ENCODE data around the gene CCR5AS.

The CCR5AS gene

GRCh38 chr3:46422617-46423016, 15.8 kb upstream of the CCR5AS start:
- Histone ChIP-seq H3K9ac (ENCODE audit: low read depth, low read length, poor library complexity) (no peak overlapping the region), H2BK12ac (ENCODE audit: low read length) (no peak overlapping the region), H3K4me3 (ENCODE audit: low read length in 2 of 2) (no peak overlapping the region), H2AK5ac (ENCODE audit: low read depth, low read length) (no peak overlapping the region), H2BK15ac (ENCODE audit: low read length) (no peak overlapping the region), H2BK120ac (ENCODE audit: low read depth, low read length) (no peak overlapping the region), H4K91ac (ENCODE audit: low read depth, low read length, poor library complexity) (no peak overlapping the region), H3K4me1 (ENCODE audit: control insufficient read depth in 2 of 2, insufficient read depth in 1 of 2, low read depth in 1 of 2, low read length in 2 of 2) (no peaks in the 10 kb centered on the region), H2AFZ (ENCODE audit: low read length) (no peak overlapping the region), H3K36me3 (replicated peaks in 1 of 2; ENCODE audit: control insufficient read depth in 2 of 2, insufficient read depth in 2 of 2, low read length in 2 of 2) (no peaks in the 10 kb centered on the region), H3K27ac (replicated peaks; ENCODE audit: low read length) (no peak overlapping the region), H3K4me2 (ENCODE audit: insufficient read depth, low read length, poor library complexity, severe bottlenecking) (no peak overlapping the region), H2BK5ac (ENCODE audit: low read length) (no peak overlapping the region), H3K18ac (ENCODE audit: low read length) (no peak overlapping the region), H3K9me3 (replicated peaks in 1 of 2; ENCODE audit: control insufficient read depth in 2 of 2, insufficient read depth in 1 of 2, low read depth in 1 of 2, low read length in 2 of 2) (no peaks in the 10 kb centered on the region), H3K4ac (ENCODE audit: low read length) (no peak overlapping the region), H3K27me3 (ENCODE audit: control insufficient read depth in 3 of 3, insufficient read depth in 3 of 3, low read depth in 1 of 3, low read length in 3 of 3) (no peaks in the 10 kb centered on the region), H3K14ac (ENCODE audit: low read length) (no peak overlapping the region), H4K8ac (ENCODE audit: low read depth, low read length) (no peak overlapping the region), H3K79me1 (ENCODE audit: low read depth, low read length) (no peaks in the 10 kb centered on the region), H3K23ac (ENCODE audit: low read depth, low read length, poor library complexity) (no peak overlapping the region)
- no CpG with 5 or more reads among the region's 6 CpGs for WGBS, 2 donors (ENCODE audit: extremely low coverage in 2 of 2, insufficient read length in 2 of 2, insufficient replicate concordance in 1 of 2)
- no peak for DNase-seq (ENCODE audit: low spot score)

GRCh38 chr3:46420931-46421330, 14.1 kb upstream of the CCR5AS start:
- H4K8ac ChIP-seq (ENCODE audit: low read depth, low read length): no peak overlapping the region
- no peak overlapping the region for H4K91ac ChIP-seq (ENCODE audit: low read depth, low read length, poor library complexity)
- H2BK12ac ChIP-seq (ENCODE audit: low read length): no peak overlapping the region
- no peak overlapping the region for H2BK5ac ChIP-seq (ENCODE audit: low read length)
- H3K27me3 ChIP-seq (ENCODE audit: control insufficient read depth in 3 of 3, insufficient read depth in 3 of 3, low read depth in 1 of 3, low read length in 3 of 3): no peaks in the 10 kb centered on the region
- H3K9ac ChIP-seq (ENCODE audit: low read depth, low read length, poor library complexity): no peak overlapping the region
- H3K4me3 ChIP-seq (ENCODE audit: low read length in 2 of 2): no peak overlapping the region
- no peak overlapping the region for H2BK15ac ChIP-seq (ENCODE audit: low read length)
- H3K4me1 ChIP-seq (ENCODE audit: control insufficient read depth in 2 of 2, insufficient read depth in 1 of 2, low read depth in 1 of 2, low read length in 2 of 2): no peaks in the 10 kb centered on the region
- no peaks in the 10 kb centered on the region for H3K36me3 ChIP-seq (replicated peaks in 1 of 2; ENCODE audit: control insufficient read depth in 2 of 2, insufficient read depth in 2 of 2, low read length in 2 of 2)
- no peak overlapping the region for H3K4ac ChIP-seq (ENCODE audit: low read length)
- no peaks in the 10 kb centered on the region for H3K9me3 ChIP-seq (replicated peaks in 1 of 2; ENCODE audit: control insufficient read depth in 2 of 2, insufficient read depth in 1 of 2, low read depth in 1 of 2, low read length in 2 of 2)
- no peak overlapping the region for H3K14ac ChIP-seq (ENCODE audit: low read length)
- H2AK5ac ChIP-seq (ENCODE audit: low read depth, low read length): no peak overlapping the region
- no peak overlapping the region for H2AFZ ChIP-seq (ENCODE audit: low read length)
- no peak overlapping the region for H2BK120ac ChIP-seq (ENCODE audit: low read depth, low read length)
- no peak overlapping the region for H3K18ac ChIP-seq (ENCODE audit: low read length)
- H3K27ac ChIP-seq (replicated peaks; ENCODE audit: low read length): no peak overlapping the region
- no peak overlapping the region for H3K4me2 ChIP-seq (ENCODE audit: insufficient read depth, low read length, poor library complexity, severe bottlenecking)
- H3K23ac ChIP-seq (ENCODE audit: low read depth, low read length, poor library complexity): no peak overlapping the region
- H3K79me1 ChIP-seq (ENCODE audit: low read depth, low read length): no peaks in the 10 kb centered on the region
- DNase-seq (ENCODE audit: low spot score): no peak
- WGBS, 2 donors (ENCODE audit: extremely low coverage in 2 of 2, insufficient read length in 2 of 2, insufficient replicate concordance in 1 of 2): no CpG with 5 or more reads among the region's 2 CpGs

- Histone ChIP-seq H3K27ac (replicated peaks; ENCODE audit: low read length) (no peak overlapping the region), H2BK120ac (ENCODE audit: low read depth, low read length) (no peak overlapping the region), H3K9me3 (replicated peaks in 1 of 2; ENCODE audit: control insufficient read depth in 2 of 2, insufficient read depth in 1 of 2, low read depth in 1 of 2, low read length in 2 of 2) (no peaks in the 10 kb centered on the region), H2BK12ac (ENCODE audit: low read length) (no peak overlapping the region), H3K23ac (ENCODE audit: low read depth, low read length, poor library complexity) (no peak overlapping the region), H2BK15ac (ENCODE audit: low read length) (no peak overlapping the region), H3K4me1 (ENCODE audit: control insufficient read depth in 2 of 2, insufficient read depth in 1 of 2, low read depth in 1 of 2, low read length in 2 of 2) (no peaks in the 10 kb centered on the region), H3K27me3 (ENCODE audit: control insufficient read depth in 3 of 3, insufficient read depth in 3 of 3, low read depth in 1 of 3, low read length in 3 of 3) (no peaks in the 10 kb centered on the region), H3K18ac (ENCODE audit: low read length) (no peak overlapping the region), H2AK5ac (ENCODE audit: low read depth, low read length) (no peak overlapping the region), H3K79me1 (ENCODE audit: low read depth, low read length) (no peaks in the 10 kb centered on the region), H3K9ac (ENCODE audit: low read depth, low read length, poor library complexity) (no peak overlapping the region), H4K8ac (ENCODE audit: low read depth, low read length) (no peak overlapping the region), H3K14ac (ENCODE audit: low read length) (peak overlapping the region; percentile 64), H3K36me3 (replicated peaks in 1 of 2; ENCODE audit: control insufficient read depth in 2 of 2, insufficient read depth in 2 of 2, low read length in 2 of 2) (no peaks in the 10 kb centered on the region), H4K91ac (ENCODE audit: low read depth, low read length, poor library complexity) (no peak overlapping the region), H3K4me3 (ENCODE audit: low read length in 2 of 2) (no peak overlapping the region), H3K4me2 (ENCODE audit: insufficient read depth, low read length, poor library complexity, severe bottlenecking) (no peak overlapping the region), H2BK5ac (ENCODE audit: low read length) (no peak overlapping the region), H2AFZ (ENCODE audit: low read length) (no peak overlapping the region), H3K4ac (ENCODE audit: low read length) (no peak overlapping the region)
- DNase-seq (ENCODE audit: low spot score): no peak
- no CpG with 5 or more reads among the region's 4 CpGs for whole genome bisulfite sequencing, 2 donors (ENCODE audit: extremely low coverage in 2 of 2, insufficient read length in 2 of 2, insufficient replicate concordance in 1 of 2)
These were observed 12.9 kb upstream of the CCR5AS start for GRCh38 chr3:46419816-46420215.

GRCh38 chr3:46417841-46418611, 11.2 kb upstream of the CCR5AS start:
- H2BK15ac ChIP-seq (ENCODE audit: low read length): no peak overlapping the region
- no peak overlapping the region for H3K4me2 ChIP-seq (ENCODE audit: insufficient read depth, low read length, poor library complexity, severe bottlenecking)
- no peak overlapping the region for H2BK120ac ChIP-seq (ENCODE audit: low read depth, low read length)
- no peak overlapping the region for H3K4me3 ChIP-seq (ENCODE audit: low read length in 2 of 2)
- no peaks in the 10 kb centered on the region for H3K4me1 ChIP-seq (ENCODE audit: control insufficient read depth in 2 of 2, insufficient read depth in 1 of 2, low read depth in 1 of 2, low read length in 2 of 2)
- H2BK12ac ChIP-seq (ENCODE audit: low read length): no peak overlapping the region
- no peak overlapping the region for H3K4ac ChIP-seq (ENCODE audit: low read length)
- H3K9me3 ChIP-seq (replicated peaks in 1 of 2; ENCODE audit: control insufficient read depth in 2 of 2, insufficient read depth in 1 of 2, low read depth in 1 of 2, low read length in 2 of 2): no peaks in the 10 kb centered on the region
- H2AFZ ChIP-seq (ENCODE audit: low read length): no peak overlapping the region
- H3K27me3 ChIP-seq (ENCODE audit: control insufficient read depth in 3 of 3, insufficient read depth in 3 of 3, low read depth in 1 of 3, low read length in 3 of 3): no peaks in the 10 kb centered on the region
- H3K27ac ChIP-seq (replicated peaks; ENCODE audit: low read length): no peak overlapping the region
- H2BK5ac ChIP-seq (ENCODE audit: low read length): no peak overlapping the region
- H3K79me1 ChIP-seq (ENCODE audit: low read depth, low read length): no peaks in the 10 kb centered on the region
- no CpG with 5 or more reads among the region's 9 CpGs for WGBS, 2 donors (ENCODE audit: extremely low coverage in 2 of 2, insufficient read length in 2 of 2, insufficient replicate concordance in 1 of 2)
- DNase-seq (ENCODE audit: low spot score): no peak
- no peak overlapping the region for H2AK5ac ChIP-seq (ENCODE audit: low read depth, low read length)
- peak overlapping the region; percentile 60 for H3K18ac ChIP-seq (ENCODE audit: low read length)
- no peak overlapping the region for H4K8ac ChIP-seq (ENCODE audit: low read depth, low read length)
- H3K36me3 ChIP-seq (replicated peaks in 1 of 2; ENCODE audit: control insufficient read depth in 2 of 2, insufficient read depth in 2 of 2, low read length in 2 of 2): no peaks in the 10 kb centered on the region
- H3K14ac ChIP-seq (ENCODE audit: low read length): no peak overlapping the region
- H4K91ac ChIP-seq (ENCODE audit: low read depth, low read length, poor library complexity): no peak overlapping the region
- H3K9ac ChIP-seq (ENCODE audit: low read depth, low read length, poor library complexity): no peak overlapping the region
- no peak overlapping the region for H3K23ac ChIP-seq (ENCODE audit: low read depth, low read length, poor library complexity)
